ENCODE measurements around the gene STPG2. TPM values are rescaled to one million over a fixed set of nuclear protein-coding genes. Genes with fewer than 3 reads are reported as not detected.

The STPG2 gene
- total RNA-seq, 1 donor from 2014 or later: 0.66 TPM

- H3K4me3 Mint-ChIP-seq (ENCODE audit: unreplicated experiment): no peak overlapping the region
- peaks cover 16% of the 10 kb centered on the region for H3K36me3 Mint-ChIP-seq (ENCODE audit: unreplicated experiment)
- H3K4me1 Mint-ChIP-seq (ENCODE audit: low read depth, unreplicated experiment): no peaks in the 10 kb centered on the region
- DNase-seq: no peak
- no peaks in the 10 kb centered on the region for H3K27me3 Mint-ChIP-seq (ENCODE audit: unreplicated experiment)
- TF ChIP-seq CTCF (IDR thresholded peaks at IDR 0.05; ENCODE audit: partially characterized antibody, unreplicated experiment): no peak
- no peaks in the 10 kb centered on the region for H3K9me3 Mint-ChIP-seq (ENCODE audit: unreplicated experiment)
- H3K27ac Mint-ChIP-seq (ENCODE audit: unreplicated experiment): no peak overlapping the region
Measured at GRCh38 chr4:98026362-98026761, 116.9 kb downstream of the STPG2 start.

GRCh38 chr4:98006814-98007412 lies 136.4 kb downstream of the STPG2 start:
- TF ChIP-seq CTCF (IDR thresholded peaks at IDR 0.05; ENCODE audit: partially characterized antibody, unreplicated experiment): no peak
- Mint-ChIP-seq H3K4me3 (ENCODE audit: unreplicated experiment) (no peak overlapping the region), H3K36me3 (ENCODE audit: unreplicated experiment) (peaks cover 4% of the 10 kb centered on the region), H3K9me3 (ENCODE audit: unreplicated experiment) (no peaks in the 10 kb centered on the region), H3K27ac (ENCODE audit: unreplicated experiment) (no peak overlapping the region), H3K4me1 (ENCODE audit: low read depth, unreplicated experiment) (no peaks in the 10 kb centered on the region), H3K27me3 (ENCODE audit: unreplicated experiment) (no peaks in the 10 kb centered on the region)
- no peak for DNase-seq

- peaks cover 3% of the 10 kb centered on the region for H3K36me3 Mint-ChIP-seq (ENCODE audit: unreplicated experiment)
- no peaks in the 10 kb centered on the region for H3K4me1 Mint-ChIP-seq (ENCODE audit: low read depth, unreplicated experiment)
- DNase-seq: no peak
- TF ChIP-seq CTCF (IDR thresholded peaks at IDR 0.05; ENCODE audit: partially characterized antibody, unreplicated experiment): no peak
- H3K27me3 Mint-ChIP-seq (ENCODE audit: unreplicated experiment): no peaks in the 10 kb centered on the region
- H3K4me3 Mint-ChIP-seq (ENCODE audit: unreplicated experiment): no peak overlapping the region
- H3K9me3 Mint-ChIP-seq (ENCODE audit: unreplicated experiment): no peaks in the 10 kb centered on the region
- no peak overlapping the region for H3K27ac Mint-ChIP-seq (ENCODE audit: unreplicated experiment)
Measured at GRCh38 chr4:98006060-98006459, 137.2 kb downstream of the STPG2 start.

GRCh38 chr4:98000940-98001339 lies 142.3 kb downstream of the STPG2 start:
- no peaks in the 10 kb centered on the region for H3K36me3 Mint-ChIP-seq (ENCODE audit: unreplicated experiment)
- peaks cover 1% of the 10 kb centered on the region for H3K27me3 Mint-ChIP-seq (ENCODE audit: unreplicated experiment)
- no peak for DNase-seq
- H3K4me3 Mint-ChIP-seq (ENCODE audit: unreplicated experiment): no peak overlapping the region
- no peak for TF ChIP-seq CTCF (IDR thresholded peaks at IDR 0.05; ENCODE audit: partially characterized antibody, unreplicated experiment)
- no peaks in the 10 kb centered on the region for H3K9me3 Mint-ChIP-seq (ENCODE audit: unreplicated experiment)
- no peak overlapping the region for H3K27ac Mint-ChIP-seq (ENCODE audit: unreplicated experiment)
- H3K4me1 Mint-ChIP-seq (ENCODE audit: low read depth, unreplicated experiment): no peaks in the 10 kb centered on the region

GRCh38 chr4:97998203-97998602 lies 145.1 kb downstream of the STPG2 start:
- H3K4me1 Mint-ChIP-seq (ENCODE audit: low read depth, unreplicated experiment): no peaks in the 10 kb centered on the region

More at GRCh38 chr4:97998203-97998602, 145.1 kb downstream of the STPG2 start:
- no peak for TF ChIP-seq CTCF (IDR thresholded peaks at IDR 0.05; ENCODE audit: partially characterized antibody, unreplicated experiment)
- Mint-ChIP-seq H3K9me3 (ENCODE audit: unreplicated experiment) (no peaks in the 10 kb centered on the region), H3K27me3 (ENCODE audit: unreplicated experiment) (peaks cover 1% of the 10 kb centered on the region), H3K4me3 (ENCODE audit: unreplicated experiment) (no peak overlapping the region), H3K36me3 (ENCODE audit: unreplicated experiment) (peaks cover 12% of the 10 kb centered on the region), H3K27ac (ENCODE audit: unreplicated experiment) (no peak overlapping the region)
- no peak for DNase-seq

Measured in glutamatergic neuron (in vitro differentiated cells).